Thyroid gland (tissue), 4 donors: Measurements from ENCODE around the gene SPATA3. TPM values are rescaled to one million over a fixed set of nuclear protein-coding genes. Genes with fewer than 3 reads are reported as not detected.

Source experiments
- DNase-seq, 2 donors: peaks; one replicate each; pipeline ENCODE4 v3.0.0-alpha.2; 2019
- H3K27ac ChIP-seq, 3 donors: fragments of 200-600 bp; sonication (generic); 1 replicate in 2 of 3; 2 replicates in 1 of 3; pipeline ENCODE4 v1.5.1; 2016 to 2019; ENCODE audit warnings: mild to moderate bottlenecking in 1 of 3, moderate library complexity in 1 of 3
- H3K27me3 ChIP-seq: fragments of 200-600 bp; sonication (generic); one replicate; pipeline ENCODE4 v1.5.1; 2019
- H3K36me3 ChIP-seq, 2 donors: fragments of 200-600 bp; sonication (generic); one replicate each; pipeline ENCODE4 v1.5.1; 2016 to 2019
- H3K4me1 ChIP-seq, 2 donors: fragments of 200-600 bp; sonication (generic); one replicate each; pipeline ENCODE4 v1.5.1; 2017 to 2019
- H3K4me3 ChIP-seq, 3 donors: fragments of 200-600 bp; sonication (generic); replicated peaks in 1 of 3; 1 replicate in 2 of 3; 2 replicates in 1 of 3; pipeline ENCODE4 v1.5.1; 2016; ENCODE audit warnings: mild to moderate bottlenecking in 1 of 3
- H3K9me3 ChIP-seq: fragments of 200-600 bp; sonication (generic); one replicate; pipeline ENCODE4 v1.5.1; 2017
- POLR2A ChIP-seq, 2 donors: fragments of 450-650 bp; IDR thresholded peaks; one replicate each; pipeline ENCODE4 v1.6.1; 2017; ENCODE audit warnings: antibody characterized with exemption in 2 of 2, mild to moderate bottlenecking in 2 of 2, moderate library complexity in 1 of 2
- WGBS, 2 donors: methylation state at CpG; one replicate each; pipeline ENCODE4 v1.1.5; 2017; 5-methylcytosine and 5-hydroxymethylcytosine counted together
- intact Hi-C: fragments of 100-400 bp; cut with DNase I; formaldehyde crosslinking; loops from one replicate; pipeline ENCODE4 v1.15.1; 2023
- total RNA-seq, 4 donors: library from RNA; depleted of rRNA; stranded (reverse); fragments of >200 nt; gene quantifications; one replicate each; pipeline ENCODE4 v1.2.3, GENCODE V29; 2016
- TF ChIP-seq, protein P1 (sequence below), 6 experiments: fragments of 200-600 bp in 3 of 6; fragments of 450-650 bp in 3 of 6; sonication (generic) in 3 of 6; IDR thresholded peaks; one replicate each; pipeline ENCODE4 v1.5.1; 2016 to 2019; ENCODE audit warnings: antibody characterized with exemption in 6 of 6, mild to moderate bottlenecking in 2 of 6, inconsistent platforms in 1 of 6, moderate library complexity in 1 of 6

SPATA3 gene
- total RNA-seq, 4 donors from 2014 or later: 0.54 TPM; not detected in 3

DNA sequence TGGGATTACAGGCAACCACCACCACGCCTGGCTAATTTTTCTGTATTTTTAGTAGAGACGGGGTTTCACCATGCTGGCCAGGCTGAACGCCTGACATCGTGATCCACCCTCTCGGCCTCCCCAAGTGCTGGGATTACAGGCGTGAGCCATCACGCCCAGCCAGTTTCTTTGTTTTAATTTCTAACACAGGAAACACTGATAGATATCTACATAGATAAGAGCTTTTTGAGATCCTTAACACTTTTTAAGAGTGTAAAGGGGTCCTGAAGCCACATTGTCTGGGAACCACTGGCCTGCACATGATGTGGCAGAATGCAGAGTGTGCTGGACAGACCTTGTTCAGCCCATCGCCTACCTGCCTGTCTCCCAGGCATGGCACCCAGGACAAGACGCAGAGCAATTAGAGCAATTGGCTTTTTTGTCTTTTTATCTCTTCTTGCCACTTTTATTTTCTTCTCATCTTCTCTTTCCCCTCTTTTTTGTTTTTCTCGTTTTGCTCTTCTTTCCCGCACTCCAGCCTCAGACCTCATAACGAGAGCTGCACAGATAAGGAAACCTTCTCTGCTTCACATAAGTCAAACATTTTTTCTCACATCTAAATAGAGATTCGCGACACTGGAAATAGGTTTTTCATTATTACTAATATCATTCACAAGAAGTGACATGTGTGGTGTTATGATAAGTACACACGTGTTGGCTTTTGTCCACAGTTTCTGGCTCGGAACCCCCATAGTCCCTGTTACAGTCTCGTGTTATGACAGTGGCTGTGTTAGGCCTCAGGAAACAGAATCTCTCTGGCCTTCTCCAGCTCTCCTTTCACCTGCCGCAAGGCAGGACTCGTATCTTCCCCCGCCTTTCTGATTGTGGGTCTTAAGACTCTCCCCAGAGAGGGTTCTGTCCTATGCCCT, 45.7 kb upstream of the SPATA3 start:
- TF ChIP-seq, protein P1, sequence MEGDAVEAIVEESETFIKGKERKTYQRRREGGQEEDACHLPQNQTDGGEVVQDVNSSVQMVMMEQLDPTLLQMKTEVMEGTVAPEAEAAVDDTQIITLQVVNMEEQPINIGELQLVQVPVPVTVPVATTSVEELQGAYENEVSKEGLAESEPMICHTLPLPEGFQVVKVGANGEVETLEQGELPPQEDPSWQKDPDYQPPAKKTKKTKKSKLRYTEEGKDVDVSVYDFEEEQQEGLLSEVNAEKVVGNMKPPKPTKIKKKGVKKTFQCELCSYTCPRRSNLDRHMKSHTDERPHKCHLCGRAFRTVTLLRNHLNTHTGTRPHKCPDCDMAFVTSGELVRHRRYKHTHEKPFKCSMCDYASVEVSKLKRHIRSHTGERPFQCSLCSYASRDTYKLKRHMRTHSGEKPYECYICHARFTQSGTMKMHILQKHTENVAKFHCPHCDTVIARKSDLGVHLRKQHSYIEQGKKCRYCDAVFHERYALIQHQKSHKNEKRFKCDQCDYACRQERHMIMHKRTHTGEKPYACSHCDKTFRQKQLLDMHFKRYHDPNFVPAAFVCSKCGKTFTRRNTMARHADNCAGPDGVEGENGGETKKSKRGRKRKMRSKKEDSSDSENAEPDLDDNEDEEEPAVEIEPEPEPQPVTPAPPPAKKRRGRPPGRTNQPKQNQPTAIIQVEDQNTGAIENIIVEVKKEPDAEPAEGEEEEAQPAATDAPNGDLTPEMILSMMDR (IDR thresholded peaks at IDR 0.05): no peak
- no peak for TF ChIP-seq POLR2A (IDR thresholded peaks at IDR 0.05)
- DNase-seq: no peak
- no peak overlapping the region for H3K27ac ChIP-seq
- no peaks in the 10 kb centered on the region for H3K4me1 ChIP-seq
- intact Hi-C loops: no loop called here
- H3K9me3 ChIP-seq: no peaks in the 10 kb centered on the region
- WGBS, 2 donors: 85 to 87% methylated on average over 20 of the region's 20 CpGs
- no peaks in the 10 kb centered on the region for H3K27me3 ChIP-seq
- H3K4me3 ChIP-seq: no peak overlapping the region
- no peaks in the 10 kb centered on the region for H3K36me3 ChIP-seq

DNA sequence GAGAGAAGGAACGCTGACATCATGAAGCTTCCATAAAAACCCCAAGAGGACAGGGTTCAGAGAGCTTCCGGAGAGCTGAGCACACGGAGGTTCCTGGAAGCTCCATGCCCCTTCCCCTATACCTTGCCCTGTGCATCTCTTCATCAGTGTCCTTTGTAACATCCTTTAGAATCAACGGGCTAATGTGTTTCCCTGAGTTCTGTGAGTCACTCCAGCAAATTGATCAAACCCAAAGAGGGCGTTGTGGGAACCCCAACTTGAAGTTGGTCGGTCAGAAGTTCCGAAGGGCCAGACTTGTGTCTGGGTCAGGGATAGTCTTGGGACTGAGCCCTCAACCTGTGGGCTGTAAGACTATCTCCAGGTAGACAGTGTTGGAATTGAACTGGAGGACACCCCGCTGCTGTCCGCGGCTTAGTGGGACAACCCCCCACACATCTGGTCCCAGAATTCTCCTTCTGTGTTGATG, 45.0 kb upstream of the SPATA3 start:
- TF ChIP-seq POLR2A (IDR thresholded peaks at IDR 0.05): no peak
- Histone ChIP-seq H3K4me3 (no peak overlapping the region), H3K4me1 (no peaks in the 10 kb centered on the region), H3K27ac (no peak overlapping the region), H3K27me3 (no peaks in the 10 kb centered on the region), H3K36me3 (no peaks in the 10 kb centered on the region), H3K9me3 (no peaks in the 10 kb centered on the region)
- 91 to 92% methylated on average over 9 to 10 of the region's 10 CpGs for WGBS, 2 donors
- intact Hi-C loops: no loop called here
- DNase-seq: no peak

DNA sequence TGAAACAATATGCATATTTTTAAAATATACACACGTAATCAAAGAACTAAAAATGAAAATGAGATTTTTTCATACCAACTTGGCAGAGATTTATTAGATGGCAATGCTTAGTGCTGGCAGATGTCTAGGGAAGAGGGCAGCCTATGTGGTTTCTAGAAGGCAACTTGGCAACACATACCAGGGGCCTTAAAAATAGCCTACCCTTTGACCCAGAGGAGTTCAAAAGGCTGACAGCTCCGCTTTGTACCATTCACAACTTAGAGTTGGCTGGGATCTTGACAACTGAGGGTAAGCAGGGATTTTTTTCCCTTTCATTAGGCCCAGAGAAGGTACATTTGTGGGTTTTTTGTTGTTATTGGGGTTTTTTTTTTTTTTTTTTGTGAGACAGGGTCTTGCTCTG, 44.5 kb upstream of the SPATA3 start:
- intact Hi-C loops: no loop called here
- no peak for TF ChIP-seq POLR2A (IDR thresholded peaks at IDR 0.05)
- TF ChIP-seq, protein P1 (IDR thresholded peaks at IDR 0.05): no peak
- 80 to 94% methylated on average over 2 of the region's 2 CpGs for WGBS, 2 donors
- H3K9me3 ChIP-seq: no peaks in the 10 kb centered on the region
- DNase-seq: no peak
- H3K36me3 ChIP-seq: no peaks in the 10 kb centered on the region
- H3K4me1 ChIP-seq: no peaks in the 10 kb centered on the region
- no peak overlapping the region for H3K27ac ChIP-seq
- H3K27me3 ChIP-seq: no peaks in the 10 kb centered on the region
- no peak overlapping the region for H3K4me3 ChIP-seq

DNA sequence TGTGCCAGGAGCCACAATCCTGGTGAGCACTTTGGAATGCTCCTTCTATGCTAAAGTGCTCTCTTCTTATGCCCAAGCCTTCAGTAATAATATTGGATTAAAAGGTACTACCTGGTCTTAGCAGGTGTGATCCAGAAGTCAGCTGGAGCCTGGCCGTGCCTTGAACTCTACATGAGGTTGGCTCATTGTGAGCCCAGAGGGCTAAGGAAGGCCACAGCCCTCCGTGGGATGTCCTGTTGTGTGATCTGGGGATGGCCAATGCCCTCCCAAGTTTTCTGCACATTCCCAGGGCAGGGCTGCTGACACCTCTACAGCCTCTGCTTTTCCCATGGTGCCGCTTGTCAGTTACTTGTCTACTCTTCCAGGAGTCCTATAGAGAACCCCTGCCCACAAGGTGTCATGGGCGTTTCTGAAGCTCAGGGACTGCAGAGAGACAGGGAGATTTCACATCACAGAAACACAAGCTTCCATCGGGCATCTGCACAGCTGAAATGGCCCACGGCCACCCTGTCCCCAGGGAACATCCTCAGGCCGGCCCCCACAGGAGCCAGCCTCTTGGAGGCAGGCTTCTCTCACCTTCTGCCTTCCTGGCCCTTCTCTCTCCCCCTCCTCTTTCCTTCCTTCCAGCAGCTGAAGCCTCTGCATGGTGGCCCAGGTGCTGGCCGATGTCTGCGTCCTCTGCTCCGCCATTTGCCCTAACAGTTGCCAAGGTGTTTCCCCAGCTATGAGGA, 43.5 kb upstream of the SPATA3 start:
- Histone ChIP-seq H3K27ac (no peak overlapping the region), H3K4me1 (peaks cover 0 to 5% of the 10 kb centered on the region in 2 donors), H3K36me3 (no peaks in the 10 kb centered on the region), H3K4me3 (no peak overlapping the region), H3K27me3 (no peaks in the 10 kb centered on the region), H3K9me3 (no peaks in the 10 kb centered on the region)
- WGBS, 2 donors: 95 to 97% methylated on average over 9 to 10 of the region's 10 CpGs
- intact Hi-C loops: no loop called here
- no peak for TF ChIP-seq POLR2A (IDR thresholded peaks at IDR 0.05)
- TF ChIP-seq, protein P1 (IDR thresholded peaks at IDR 0.05): no peak
- no peak for DNase-seq

DNA sequence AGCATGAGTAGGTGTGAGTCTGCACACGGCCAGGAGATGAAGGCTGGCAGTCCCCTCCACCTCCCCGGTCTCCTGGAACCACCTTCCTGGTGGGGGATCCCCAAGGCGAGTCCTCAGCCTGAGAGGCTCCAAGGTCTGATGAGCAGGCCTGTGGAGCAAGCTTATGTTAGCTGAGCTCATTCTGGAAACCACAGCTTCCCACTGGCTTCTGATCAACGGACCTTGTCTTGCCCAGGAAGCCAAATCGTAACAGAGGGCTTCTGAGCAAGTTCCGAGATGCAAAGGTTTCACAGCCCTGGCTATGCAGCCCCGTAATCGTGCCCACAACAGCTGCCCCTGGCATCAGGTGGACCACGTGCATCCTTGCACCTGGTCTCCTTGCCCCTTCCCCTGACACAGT, 42.1 kb upstream of the SPATA3 start:
- 51 to 65% methylated on average over 9 of the region's 9 CpGs for WGBS, 2 donors
- intact Hi-C loops: no loop called here
- no peak for TF ChIP-seq POLR2A (IDR thresholded peaks at IDR 0.05)
- TF ChIP-seq, protein P1 (IDR thresholded peaks at IDR 0.05): no peak

More for the DNA sequence above, 42.1 kb upstream of the SPATA3 start:
- no peaks in the 10 kb centered on the region for H3K36me3 ChIP-seq
- H3K4me3 ChIP-seq: no peak overlapping the region
- no peaks in the 10 kb centered on the region for H3K9me3 ChIP-seq
- H3K27ac ChIP-seq: no peak overlapping the region
- peak in 1 of 2 donors; percentile 27 for DNase-seq
- peaks cover 0 to 11% of the 10 kb centered on the region in 2 donors for H3K4me1 ChIP-seq
- H3K27me3 ChIP-seq: peaks cover 7% of the 10 kb centered on the region
